Measurements from ENCODE around the gene RNASEH1. TPM values are rescaled to one million over a fixed set of nuclear protein-coding genes. Genes with fewer than 3 reads are reported as not detected.

RNASEH1 gene
- total RNA-seq, 1 donor from 2014 or later: 22.5 TPM

DNA sequence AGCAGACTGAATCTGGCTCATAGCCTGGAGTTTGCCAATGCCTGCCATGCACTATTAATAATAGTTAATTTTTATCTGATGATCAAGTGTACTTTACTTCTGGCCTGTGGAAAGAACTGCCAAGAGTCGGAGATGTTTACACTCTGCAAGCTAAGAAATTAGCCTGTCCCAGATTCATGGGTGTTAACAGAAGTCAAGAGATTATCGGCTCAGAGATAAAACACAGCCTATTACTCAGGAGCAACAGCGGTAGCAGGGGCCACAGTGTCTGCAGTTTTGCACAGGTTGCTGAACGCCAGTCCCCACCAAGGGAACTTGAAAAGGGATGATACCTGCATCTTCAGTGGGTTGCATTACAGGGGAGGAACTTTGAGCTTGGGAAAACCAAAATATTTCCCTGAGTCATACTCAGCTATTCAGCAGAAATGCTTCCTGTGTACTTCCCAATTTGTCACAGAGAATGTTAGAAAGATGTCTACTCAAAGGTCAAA lies 34.5 kb downstream of the RNASEH1 start:
- Mint-ChIP-seq H3K4me1 (peaks cover 45% of the 10 kb centered on the region), H3K36me3 (no peaks in the 10 kb centered on the region), H3K27me3 (ENCODE audit: low read depth) (no peaks in the 10 kb centered on the region), H3K4me3 (no peak overlapping the region), H3K27ac (peak overlapping the region; percentile 87), H3K9me3 (no peaks in the 10 kb centered on the region)
- DNase-seq (ENCODE audit: low spot score in 2 of 2, unreplicated experiment in 2 of 2): no peak
- TF ChIP-seq, protein P1, sequence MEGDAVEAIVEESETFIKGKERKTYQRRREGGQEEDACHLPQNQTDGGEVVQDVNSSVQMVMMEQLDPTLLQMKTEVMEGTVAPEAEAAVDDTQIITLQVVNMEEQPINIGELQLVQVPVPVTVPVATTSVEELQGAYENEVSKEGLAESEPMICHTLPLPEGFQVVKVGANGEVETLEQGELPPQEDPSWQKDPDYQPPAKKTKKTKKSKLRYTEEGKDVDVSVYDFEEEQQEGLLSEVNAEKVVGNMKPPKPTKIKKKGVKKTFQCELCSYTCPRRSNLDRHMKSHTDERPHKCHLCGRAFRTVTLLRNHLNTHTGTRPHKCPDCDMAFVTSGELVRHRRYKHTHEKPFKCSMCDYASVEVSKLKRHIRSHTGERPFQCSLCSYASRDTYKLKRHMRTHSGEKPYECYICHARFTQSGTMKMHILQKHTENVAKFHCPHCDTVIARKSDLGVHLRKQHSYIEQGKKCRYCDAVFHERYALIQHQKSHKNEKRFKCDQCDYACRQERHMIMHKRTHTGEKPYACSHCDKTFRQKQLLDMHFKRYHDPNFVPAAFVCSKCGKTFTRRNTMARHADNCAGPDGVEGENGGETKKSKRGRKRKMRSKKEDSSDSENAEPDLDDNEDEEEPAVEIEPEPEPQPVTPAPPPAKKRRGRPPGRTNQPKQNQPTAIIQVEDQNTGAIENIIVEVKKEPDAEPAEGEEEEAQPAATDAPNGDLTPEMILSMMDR (IDR thresholded peaks at IDR 0.05; ENCODE audit: unreplicated experiment): no peak

DNA sequence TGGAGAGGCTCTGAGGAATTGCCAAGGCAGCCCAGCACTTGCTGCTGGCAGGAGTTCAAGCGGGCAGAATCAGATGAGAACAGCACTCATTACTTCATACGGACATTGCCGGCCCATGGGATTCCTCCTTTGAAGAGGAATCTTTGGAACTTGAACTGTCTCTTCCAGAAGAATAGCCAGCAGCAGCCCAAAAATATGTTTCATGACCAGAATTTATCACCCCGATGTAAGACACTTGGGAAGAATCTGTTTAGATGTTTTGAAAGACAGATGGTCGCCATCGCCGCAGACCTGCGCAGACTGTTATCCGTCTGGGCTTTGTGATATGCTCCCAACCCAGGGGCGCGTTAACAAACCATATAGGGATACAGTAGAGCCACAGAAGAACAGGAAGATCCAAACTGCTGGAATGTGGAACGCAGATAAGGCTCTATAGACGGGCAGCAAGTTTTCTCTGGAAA lies 35.1 kb downstream of the RNASEH1 start:
- TF ChIP-seq, protein P1 (IDR thresholded peaks at IDR 0.05; ENCODE audit: unreplicated experiment): no peak
- no peak for DNase-seq (ENCODE audit: low spot score in 2 of 2, unreplicated experiment in 2 of 2)
- Mint-ChIP-seq H3K9me3 (no peaks in the 10 kb centered on the region), H3K27me3 (ENCODE audit: low read depth) (no peaks in the 10 kb centered on the region), H3K4me1 (peaks cover 48% of the 10 kb centered on the region), H3K4me3 (peak overlapping the region; percentile 11), H3K27ac (peak overlapping the region; percentile 87), H3K36me3 (no peaks in the 10 kb centered on the region)

DNA sequence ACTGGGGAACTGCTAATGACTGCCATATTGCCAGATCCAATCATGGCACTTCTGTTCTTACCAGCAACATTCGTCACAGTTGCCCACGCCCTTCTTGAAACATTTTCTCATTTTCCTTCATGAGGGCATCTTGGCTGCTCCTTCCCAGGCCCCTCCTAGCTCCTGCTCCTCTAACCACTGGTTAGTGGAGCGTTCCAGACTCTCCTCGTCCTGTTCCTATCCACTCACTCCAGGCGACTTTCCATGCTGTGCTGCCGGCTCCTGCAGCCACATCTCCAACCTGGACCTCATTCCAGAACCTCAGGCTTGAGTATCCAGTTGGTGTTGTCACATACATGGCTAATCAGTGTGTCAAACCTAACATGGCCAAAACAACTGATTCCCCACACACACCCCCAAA lies 37.5 kb downstream of the RNASEH1 start:
- Mint-ChIP-seq H3K4me3 (peak overlapping the region; percentile 83), H3K9me3 (peaks cover 4% of the 10 kb centered on the region), H3K27ac (no peak overlapping the region), H3K27me3 (ENCODE audit: low read depth) (no peaks in the 10 kb centered on the region), H3K36me3 (peaks cover 4% of the 10 kb centered on the region), H3K4me1 (peaks cover 55% of the 10 kb centered on the region)
- no peak for DNase-seq (ENCODE audit: low spot score in 2 of 2, unreplicated experiment in 2 of 2)
- TF ChIP-seq, protein P1 (IDR thresholded peaks at IDR 0.05; ENCODE audit: unreplicated experiment): no peak

DNA sequence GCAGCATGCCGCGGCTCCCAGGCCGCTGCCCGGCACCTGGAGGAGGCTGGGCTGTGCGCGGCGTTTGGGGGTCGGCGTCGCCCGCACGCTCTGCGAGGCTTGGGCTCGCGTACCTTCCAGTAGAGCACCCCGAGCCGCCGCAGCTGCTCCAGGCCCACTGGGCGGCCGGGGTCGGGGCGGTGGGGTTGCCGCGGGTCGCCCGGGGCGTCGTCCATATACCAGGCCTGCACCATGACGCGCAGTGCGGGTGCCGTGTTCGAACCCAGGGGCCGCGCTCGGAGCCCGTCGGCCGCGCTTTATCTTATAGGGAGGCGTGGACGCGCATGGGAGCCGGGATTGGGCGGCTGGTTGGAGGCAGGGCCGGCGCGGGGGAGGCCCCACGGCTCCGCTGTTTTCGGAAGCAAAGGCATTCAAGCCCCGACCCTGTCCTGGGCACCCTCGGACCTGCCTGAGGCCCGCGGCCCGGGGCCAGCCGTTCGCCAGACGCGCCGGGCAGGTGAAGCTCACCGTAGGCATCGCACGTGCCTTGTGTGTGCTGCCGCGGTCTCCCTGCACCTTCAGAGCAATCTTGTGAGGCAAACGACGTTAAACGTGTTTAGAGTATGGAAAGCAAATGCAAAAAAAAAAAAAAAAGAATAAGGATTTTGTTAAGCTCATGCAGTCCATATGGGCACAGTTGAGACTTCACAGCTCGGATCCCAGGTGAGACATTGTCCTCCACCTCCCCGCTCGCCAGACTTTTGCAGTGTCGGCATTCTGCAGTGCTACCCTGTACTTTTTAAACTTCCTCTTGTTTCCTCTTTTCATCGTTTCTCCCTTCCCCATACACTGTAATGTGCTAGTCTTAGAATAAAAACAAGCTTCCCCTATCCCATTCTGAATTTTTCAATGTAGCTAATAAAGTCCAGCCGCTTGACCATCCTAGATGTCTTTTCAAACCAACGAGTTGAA lies 38.6 kb downstream of the RNASEH1 start, which contains the start of gene ADI1:
Gene ADI1 (minus strand): TSS at position 277 of the 951 bp plus-strand sequence. CDS start 44 bp downstream, at position 233.
- H3K36me3 Mint-ChIP-seq: peaks cover 8% of the 10 kb centered on the region
- H3K4me3 Mint-ChIP-seq: peak within 1 kb of the TSS; percentile 83
- TF ChIP-seq, protein P1 (IDR thresholded peaks at IDR 0.05; ENCODE audit: unreplicated experiment): no peak
- H3K27ac Mint-ChIP-seq: peak within 1 kb of the TSS; percentile 94
- H3K9me3 Mint-ChIP-seq: peaks cover 13% of the 10 kb centered on the region
- H3K4me1 Mint-ChIP-seq: peaks cover 46% of the 10 kb centered on the region
- peak; percentile 54 to 75 for DNase-seq (ENCODE audit: low spot score in 2 of 2, unreplicated experiment in 2 of 2)
- no peaks in the 10 kb centered on the region for H3K27me3 Mint-ChIP-seq (ENCODE audit: low read depth)

DNA sequence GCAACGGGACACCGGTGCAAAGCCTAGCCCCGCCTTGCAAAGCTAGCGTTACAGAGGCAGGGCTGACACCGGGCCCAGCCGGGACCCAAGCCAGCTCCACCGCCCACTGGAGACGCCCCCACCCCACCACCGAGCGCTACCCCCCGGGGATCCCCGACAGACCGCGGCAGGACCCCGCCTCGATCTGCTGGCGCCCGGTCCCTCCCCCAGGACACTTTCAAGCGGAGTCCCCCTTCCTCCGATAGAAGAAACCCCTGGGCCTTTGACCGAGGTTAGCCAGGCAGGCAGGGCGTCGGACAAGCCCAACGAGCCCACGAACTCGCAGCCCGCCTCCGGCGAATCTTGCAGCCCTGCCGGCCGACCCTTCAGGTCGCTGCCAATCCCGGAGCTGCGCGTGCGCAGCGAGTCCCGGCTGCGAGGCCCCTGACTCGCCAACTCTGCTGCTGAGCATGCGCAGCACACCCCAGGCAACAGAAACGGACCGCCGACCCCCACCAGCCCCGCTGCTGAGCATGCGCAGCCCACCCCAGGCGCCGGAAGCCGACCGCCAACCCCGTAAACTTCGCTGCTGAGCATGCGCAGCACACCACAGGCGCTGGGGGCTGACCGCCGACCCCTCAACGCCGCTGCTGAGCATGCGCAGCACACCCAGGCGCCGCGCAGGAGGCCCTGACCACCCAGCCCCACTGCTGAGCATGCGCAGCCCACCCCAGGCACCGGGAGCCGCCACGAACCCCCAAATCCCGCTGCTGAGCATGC lies 39.5 kb downstream of the RNASEH1 start:
- peaks cover 41% of the 10 kb centered on the region for H3K4me1 Mint-ChIP-seq
- peaks cover 15% of the 10 kb centered on the region for H3K9me3 Mint-ChIP-seq
- no peaks in the 10 kb centered on the region for H3K27me3 Mint-ChIP-seq (ENCODE audit: low read depth)
- TF ChIP-seq, protein P1 (IDR thresholded peaks at IDR 0.05; ENCODE audit: unreplicated experiment): no peak
- H3K27ac Mint-ChIP-seq: peak overlapping the region; percentile 94
- H3K4me3 Mint-ChIP-seq: peak overlapping the region; percentile 83
- H3K36me3 Mint-ChIP-seq: peaks cover 16% of the 10 kb centered on the region
- DNase-seq (ENCODE audit: low spot score in 2 of 2, unreplicated experiment in 2 of 2): peak; percentile 99 to 100

Measured in mesothelial cell of epicardium (in vitro differentiated cells).